NCI-H774 (cell line): ENCODE results near the gene ALDH1L2.
"Not testable (repeated sequence)": the region's sequence is repeated elsewhere in the genome, so short reads cannot be mapped to it uniquely, and the experiment has no call there.

ENCODE experiments used
- DNase-seq: peaks from one replicate; lab custom pipeline; 2025; lab: John Stamatoyannopoulos, UW

ALDH1L2 gene

DNA sequence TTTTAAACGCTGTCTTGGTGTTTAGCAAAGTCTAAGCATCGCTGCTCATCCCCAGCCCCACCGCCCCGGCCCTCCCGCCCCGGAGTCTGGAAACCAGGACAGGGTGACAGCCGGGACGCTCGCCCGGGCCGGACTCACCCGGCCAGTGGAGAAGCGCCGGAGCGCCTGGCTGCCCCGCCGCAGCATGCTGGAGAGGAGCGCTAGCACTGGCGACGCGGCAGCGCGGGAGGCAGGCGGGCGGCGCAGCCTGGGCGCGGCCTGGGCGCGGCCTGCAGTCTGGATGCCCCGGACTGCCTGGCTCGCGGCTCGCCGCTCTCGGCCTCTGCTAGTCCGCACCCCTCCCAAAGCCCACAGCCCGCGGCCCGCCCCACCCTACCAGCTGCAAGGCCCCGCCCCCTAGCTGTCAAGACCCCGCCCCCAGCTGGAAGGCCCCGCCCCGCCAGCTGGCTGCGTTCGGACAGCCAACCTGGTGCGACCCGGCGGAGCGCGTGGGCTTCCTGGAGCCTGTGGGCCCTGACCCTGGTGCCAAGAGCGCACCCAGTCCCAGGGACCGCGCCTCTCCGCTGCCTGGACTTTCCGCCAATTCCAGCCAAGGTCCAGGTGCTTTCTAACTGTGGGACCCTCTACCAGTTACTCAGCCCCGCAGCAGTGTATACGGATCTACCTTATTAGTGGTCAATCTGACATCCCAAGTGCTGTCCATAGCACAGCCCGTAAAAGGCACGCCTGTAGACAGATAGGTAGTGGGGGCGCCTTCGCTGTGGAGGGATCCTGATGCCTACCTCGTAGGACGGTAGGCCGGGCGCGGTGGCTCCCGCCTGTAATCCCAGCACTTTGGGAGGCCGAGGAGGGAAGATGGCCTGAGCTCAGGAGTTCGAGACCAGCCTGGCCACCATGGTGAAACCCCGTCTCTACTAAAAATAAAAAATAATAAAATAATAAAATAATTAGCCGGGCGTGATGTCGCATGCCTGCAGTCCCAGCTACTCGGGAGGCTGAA, at the start of gene ALDH1L2:
Gene ALDH1L2 (minus strand): TSS at position 208 of the 1,000 bp plus-strand sequence. CDS start 22 bp downstream, at position 186.
- peak; percentile 50 for DNase-seq

DNA sequence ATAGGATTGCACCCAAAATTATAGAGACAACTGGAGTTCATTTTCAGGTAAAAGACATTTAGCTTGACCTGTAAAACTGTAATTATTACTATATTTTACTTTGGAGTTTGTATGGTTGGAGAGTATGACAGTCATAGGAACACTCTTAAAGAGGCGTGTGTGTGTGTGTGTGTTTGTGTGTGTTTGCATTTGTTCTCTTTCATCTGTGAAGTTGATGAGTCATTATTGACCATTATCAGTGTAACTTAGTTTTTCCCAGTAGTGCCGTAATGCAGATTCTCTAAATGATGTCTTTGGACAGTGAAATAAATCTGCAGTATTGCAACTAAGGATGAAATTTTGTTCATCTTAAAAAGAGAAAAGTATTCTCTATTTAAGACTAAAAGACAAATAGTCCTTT, 36.3 kb upstream of the ALDH1L2 start:
- no peak for DNase-seq

DNA sequence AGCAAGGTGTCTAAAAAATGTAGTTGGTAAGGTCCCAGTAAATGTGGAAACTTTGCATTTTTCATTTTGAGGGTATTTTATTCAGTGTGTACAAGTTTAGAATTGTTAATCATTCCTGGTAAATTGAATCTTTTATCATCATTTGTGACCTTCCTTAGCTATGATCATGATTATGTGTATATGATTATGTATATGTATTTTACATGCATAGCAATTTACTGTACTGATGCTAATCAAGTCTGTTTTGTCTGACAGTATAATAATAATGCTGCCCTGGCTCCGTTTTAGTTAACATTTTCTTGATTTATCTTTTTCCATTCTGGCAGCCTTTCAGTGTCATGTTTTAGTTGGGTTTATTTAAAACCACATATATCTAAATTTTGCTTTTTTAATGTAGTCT, 32.7 kb upstream of the ALDH1L2 start:
- DNase-seq, result no peak

DNA sequence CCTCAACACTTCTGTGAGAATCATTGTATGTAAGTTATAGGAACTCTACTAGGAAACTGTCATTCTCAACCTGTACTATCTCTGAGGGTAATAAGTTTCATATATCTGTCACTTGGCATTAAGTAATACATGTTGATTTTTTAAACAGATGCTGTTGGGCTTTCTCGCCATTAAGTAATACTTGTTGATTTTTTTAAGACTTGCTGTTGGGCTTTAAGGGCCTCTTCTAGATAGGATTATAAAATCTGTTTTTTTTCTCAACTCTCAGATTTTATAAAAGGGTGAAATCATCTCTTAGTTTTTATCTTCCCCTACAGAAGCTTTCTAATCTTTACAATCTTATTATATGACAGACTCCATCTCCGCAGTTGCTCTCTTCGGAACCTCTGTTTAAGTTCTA, 28.8 kb upstream of the ALDH1L2 start:
- DNase-seq, result no peak

DNA sequence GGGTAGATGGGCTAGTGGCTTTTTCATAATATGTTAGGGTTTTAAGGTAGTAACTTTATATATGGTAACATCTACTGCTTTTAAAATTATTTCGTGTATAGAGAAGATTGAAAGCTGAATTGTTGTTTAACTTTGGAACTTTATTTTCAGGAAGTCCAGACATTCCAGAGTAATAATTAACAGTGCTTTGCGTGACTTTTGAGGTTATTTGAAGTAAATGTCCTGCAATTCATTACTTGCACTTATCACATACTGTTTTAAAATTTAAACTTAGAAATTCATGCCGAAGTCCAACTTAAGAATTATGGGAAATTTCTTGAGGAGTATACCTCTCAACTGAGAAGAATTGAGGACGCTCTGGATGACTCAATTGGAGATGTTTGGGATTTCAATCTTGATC, 26.6 kb upstream of the ALDH1L2 start:
- no peak for DNase-seq

DNA sequence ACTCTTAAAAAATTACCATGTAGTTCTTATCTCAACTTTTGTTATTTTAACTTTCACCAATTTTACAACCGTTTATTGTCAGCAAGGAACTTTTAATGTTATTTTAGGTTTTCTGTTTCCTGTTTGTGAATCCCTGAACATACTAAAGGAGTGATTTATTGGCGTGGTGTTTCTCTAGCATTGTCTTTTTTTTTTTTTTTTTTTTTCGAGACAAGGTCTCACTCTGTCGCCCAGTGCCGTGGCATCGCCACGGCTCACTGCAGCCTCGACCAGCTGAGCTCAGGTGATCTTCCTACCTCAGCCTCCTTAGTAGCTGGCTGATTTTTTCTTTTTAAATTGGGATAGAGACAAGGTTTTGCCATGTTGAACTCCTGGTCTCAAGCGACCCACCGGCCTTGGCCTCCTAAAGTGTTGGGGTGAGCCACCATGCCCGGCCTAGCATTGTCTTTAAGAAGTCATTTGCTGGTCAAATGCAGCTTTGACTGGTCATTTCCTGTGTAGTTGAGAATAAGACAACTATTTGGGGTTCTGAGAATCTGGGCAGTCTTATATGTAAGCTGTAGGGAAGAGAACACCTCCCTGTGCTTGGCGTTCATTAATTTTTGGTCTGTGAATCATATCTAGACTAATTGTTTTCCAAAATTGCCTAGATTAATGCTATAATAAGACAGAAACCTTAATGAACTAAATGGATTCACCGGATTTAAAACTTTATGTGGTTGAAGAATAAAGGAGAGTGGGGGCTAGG, 25.4 kb upstream of the ALDH1L2 start:
- DNase-seq, result no peak

DNA sequence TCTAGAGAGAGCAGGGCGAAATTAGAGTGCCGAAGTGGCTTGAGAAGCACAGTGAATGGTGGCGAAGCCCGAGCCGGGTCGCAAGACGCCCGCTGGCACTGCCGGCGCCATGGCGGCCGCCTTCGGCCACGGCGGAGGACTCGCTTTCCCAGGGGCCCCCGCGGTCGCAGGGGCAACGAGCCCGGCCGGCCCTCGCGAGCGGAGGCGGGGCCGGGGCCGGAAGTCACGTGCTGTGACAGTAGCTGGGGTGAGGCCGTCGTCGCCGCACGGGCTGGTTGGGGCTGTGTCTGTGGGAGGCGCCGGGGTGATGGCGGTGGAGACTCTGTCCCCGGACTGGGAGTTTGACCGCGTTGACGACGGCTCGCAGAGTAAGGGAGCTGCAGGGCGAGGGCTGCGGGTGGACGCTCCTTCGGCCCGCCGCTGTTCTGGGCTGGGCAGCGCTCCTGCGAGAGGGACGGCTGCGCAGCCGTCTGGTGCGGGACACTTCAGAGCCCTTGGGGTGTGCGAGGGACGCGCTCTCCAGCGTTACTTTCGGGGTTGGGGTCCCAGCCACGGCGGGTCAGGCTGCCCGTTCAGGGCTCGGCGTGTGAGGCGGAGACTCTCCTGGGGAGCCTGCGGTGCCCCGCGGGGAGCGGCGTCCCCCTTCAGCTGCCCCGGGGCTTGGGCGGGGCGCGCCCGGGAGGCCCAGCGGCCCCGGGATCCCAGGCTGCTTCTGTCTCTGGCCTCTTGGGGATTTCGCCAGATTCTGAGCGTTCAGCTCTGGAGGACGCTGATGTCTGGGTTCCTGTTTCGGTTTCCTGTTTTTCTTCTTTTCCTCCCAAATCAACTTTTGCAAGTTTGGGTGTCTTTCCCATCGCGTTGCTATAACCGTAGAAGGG, 23.5 kb upstream of the ALDH1L2 start, which contains the start of gene WASHC4:
Gene WASHC4 (plus strand): TSS at position 238 of the 878 bp plus-strand sequence. CDS start 70 bp downstream, at position 308.
- peak; percentile 96 for DNase-seq

DNA sequence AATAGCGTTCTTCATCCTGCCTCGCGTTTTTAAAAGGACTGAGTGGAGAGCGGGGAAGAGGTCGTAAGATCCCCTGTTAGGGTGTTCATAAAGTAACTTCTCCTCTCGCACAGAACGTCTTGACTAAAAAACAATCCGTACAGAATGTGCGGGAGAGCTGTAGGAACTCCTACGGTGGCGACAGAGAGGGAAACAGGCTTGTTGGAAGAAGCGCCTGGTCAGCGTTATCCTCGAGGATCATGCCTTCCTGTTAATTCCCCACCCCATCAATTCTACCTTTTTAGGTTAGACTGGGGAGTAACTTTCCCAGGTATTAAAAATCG, 22.9 kb upstream of the ALDH1L2 start:
- no peak for DNase-seq

DNA sequence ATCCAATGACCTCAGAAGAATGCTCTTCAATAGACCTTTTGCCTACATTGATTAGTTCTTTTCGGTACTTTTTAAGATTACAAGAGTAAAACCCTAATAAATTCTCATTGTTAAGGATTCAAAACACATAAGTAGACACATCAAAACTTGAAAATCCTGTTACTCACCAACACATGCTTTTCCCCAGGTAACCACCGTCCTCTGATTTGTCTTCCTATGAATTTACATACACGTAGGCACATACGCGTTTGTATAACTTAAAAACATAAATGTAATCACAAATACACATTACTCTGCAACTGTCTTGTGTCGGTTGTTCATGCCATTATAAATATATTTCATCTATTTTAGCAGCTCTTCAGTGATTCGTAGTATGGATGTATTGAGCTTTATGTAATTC, 22.4 kb upstream of the ALDH1L2 start:
- DNase-seq, result no peak

DNA sequence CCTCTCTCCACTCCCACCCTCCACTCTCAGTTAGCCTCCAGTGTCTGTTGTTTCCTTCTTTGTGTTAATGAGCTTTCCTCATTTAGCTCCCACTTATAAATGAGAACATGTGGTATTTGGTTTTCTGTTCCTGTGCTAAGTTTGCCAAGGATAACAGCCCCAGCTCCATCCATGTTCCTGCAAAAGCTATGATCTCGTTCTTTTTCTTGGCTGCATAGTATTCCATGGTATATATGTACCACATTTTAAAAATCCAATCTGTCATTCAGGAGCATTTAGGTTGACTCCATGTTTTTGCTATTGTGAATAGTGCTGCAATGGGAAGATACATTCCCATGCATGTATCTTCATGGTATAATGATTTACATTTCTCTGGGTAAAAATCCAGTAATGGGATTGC, 20.5 kb upstream of the ALDH1L2 start:
- DNase-seq, result no peak

DNA sequence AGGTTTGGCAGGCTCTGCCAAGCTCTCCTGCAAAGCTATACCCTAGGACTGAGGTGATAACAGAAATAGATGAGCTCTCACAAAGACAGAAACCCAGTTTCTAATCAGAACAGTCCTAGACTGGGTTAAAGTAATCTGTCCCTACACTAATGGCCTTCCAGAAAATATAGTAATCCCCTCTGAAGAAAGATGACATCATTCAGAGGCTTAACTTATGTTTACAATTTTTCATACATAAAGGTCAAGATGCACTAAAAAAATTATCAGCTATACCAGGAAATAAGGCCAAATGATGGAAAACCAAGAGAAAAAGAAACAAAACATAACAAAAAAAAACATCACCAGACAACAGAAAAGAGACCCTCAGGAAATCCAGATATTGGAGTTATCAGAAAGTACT, 18.4 kb upstream of the ALDH1L2 start:
- no peak for DNase-seq

DNA sequence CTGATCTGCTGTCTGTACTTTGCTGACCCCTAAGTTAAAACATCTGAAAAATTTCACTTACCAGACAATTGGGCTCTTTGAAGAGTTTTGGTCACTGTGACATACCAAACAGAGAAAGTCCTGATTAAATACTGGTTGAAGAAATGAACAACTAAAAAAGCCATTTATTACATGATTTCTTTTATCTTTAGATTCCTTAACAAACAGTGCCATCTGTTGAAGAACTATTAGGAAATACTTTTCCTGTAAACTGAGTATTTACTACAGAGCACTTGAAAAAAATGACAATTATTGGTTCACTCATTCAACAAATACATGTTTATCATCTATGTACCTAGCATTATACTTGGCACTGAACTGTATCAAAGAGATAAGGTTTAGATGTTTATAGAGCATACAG, 16.7 kb upstream of the ALDH1L2 start:
- no peak for DNase-seq

DNA sequence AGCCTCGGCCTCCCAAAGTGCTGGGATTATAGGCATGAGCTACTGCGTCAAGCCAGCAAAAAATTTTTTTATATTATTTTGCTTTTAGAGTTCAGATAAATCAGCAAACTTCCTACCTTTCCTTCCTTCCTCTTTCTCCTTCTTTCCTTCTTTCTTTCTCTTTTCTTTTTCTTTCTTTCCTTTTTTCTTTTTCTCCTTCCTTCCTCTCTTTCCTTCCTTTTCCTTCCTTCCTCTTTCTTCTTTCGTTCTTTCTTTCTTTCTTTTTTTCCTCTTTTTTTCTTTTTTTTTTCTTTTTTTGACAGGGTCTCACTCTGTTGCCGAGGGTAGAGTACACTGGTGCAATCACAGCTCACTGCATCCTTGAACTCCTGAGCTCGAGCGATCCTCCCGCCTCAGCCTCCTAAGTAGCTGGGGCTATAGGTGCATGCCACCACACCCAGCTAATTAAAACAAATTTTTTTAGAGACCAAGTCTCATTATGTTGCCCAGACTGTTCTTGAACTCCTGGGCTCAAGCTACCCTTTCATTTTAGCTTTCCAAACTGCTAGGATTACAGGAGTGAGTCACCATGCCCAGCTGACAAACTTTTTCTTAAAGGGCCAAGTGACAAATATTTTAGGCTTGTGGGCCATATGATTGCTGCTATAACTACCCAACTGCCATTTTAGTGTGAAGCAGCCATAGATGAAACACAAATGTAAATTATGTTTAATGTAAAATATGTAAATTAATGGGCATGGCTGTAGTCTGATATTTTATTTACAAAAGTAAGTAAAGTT, 16.1 kb upstream of the ALDH1L2 start:
- no peak for DNase-seq

DNA sequence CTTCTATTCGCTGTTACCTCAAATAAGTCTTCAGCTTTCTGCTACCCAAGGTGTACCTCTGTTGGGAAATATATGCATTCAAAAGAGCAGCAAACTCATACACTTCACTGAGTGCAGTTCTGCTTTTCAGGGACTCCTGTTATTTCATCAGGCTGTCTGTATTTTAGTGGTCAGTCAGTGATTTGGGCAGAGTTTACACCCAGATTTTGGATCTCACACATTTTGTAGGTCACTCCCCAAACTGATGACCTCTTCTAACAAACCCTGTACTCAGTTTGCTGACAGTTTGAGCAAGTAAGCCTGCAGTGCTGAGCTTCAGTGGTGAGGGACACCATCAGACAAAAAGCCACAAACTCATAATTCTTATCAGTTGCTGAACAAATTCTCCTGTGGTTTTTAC, 15.1 kb upstream of the ALDH1L2 start:
- DNase-seq, result no peak

DNA sequence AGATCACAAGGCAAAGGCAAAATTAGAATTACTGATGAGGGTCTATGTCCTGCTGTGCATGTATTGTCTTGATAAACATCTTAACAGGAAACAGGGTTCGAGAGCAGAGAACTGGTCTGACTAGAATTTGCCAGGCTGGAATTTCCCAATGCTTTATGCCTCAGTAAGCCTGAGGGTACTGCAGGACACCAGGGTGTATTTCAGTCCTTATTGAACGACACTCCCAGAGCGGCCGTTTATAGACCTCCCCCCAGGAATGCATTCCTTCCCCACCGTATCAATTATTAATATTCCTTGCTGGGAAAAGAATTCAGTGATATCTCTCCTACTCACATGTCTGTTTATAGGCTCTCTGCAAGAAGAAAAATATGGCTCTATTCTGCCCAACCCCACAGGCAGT, 11.1 kb upstream of the ALDH1L2 start:
- DNase-seq, result not testable (repeated sequence)

DNA sequence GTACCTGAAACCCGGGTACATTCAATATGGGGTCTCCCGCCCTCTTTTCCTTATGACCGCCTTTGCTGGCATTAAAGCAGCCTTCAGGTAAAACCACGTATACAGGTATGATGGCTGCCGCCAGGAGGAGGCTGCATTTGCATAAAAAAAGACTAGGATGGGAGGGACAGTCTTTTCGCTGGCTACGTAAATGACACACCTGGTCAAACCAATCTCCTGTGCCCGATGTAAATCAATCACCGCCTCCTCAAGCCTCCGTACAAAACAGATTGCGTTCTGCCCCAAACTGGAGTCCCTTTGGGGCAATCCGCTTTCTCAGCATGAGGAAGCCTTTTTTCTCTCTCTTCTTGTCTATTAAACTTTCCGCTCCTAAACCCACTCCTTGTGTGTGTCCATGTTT, 8.1 kb upstream of the ALDH1L2 start:
- peak; percentile 84 for DNase-seq

DNA sequence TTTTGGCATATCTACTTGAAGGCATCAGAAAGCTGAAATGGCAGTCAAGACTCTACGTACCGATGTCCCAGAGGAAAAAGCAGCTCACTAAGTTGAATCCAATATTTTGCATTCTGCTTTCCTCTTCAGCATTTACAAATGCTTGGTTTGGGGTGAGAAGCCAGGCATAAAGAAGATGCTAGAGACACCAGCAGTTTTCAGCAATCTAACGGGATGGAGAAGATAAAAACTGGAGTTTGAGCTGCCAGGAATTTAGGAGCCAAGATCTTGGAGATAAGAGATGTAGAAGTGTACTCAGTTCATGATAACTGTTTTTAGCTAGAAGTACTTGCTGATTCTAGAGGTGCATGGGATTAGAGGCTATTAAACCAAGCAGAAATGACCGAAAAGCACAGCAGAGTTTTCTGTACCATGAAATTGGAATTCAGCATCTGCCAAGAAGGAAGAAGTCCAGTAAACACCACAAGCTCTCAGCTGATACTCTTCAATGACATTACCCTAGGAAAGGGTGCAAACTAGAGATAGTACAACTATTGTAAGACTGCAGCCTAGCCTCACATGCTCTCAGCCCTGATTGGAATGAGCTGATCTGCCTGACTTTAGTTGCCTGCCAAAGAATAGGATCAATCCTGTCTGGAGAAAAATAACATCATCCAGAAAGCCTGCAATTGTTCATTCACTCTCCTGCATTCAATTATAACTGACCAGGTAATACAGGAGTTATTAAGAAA, 7.4 kb upstream of the ALDH1L2 start:
- DNase-seq, result no peak

DNA sequence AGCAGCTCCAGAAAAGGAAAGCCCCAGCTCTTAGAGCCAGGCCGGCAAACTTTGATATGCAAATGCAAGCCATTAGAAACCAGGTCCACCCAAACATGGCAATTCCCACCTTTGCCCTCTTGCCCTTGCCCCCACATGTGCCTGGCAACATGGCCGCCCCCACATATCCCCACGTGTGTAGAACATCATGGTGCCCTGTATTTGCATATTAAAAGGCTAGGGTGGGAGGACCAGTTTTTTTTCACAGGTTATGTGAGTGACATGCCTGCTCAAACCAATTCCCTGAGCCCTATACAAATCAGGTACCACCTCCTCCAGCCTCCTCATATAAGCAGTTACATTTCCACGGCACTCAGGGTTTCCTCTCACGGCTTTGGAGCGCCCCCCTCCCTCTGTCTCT, 6.1 kb upstream of the ALDH1L2 start:
- DNase-seq, result no peak

DNA sequence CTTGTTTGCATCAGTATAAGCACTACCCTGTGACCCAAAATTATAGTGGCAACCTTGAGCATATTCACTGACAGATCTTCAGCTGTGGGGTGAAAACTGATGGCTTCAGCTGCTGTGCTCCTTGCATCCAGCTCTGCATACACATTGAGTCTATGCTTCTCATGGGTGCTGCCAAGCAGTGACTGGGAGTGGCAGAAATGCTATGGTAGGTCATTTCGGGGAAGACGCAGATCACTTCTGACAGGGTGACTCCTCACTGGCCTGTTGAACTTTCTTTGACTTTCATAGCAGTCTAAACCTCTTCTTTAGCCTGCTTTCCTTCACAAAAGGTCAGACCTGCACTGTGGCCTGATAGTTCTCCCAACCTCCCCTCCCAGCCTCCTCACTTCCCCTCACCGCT, 5.6 kb upstream of the ALDH1L2 start:
- DNase-seq, result no peak

DNA sequence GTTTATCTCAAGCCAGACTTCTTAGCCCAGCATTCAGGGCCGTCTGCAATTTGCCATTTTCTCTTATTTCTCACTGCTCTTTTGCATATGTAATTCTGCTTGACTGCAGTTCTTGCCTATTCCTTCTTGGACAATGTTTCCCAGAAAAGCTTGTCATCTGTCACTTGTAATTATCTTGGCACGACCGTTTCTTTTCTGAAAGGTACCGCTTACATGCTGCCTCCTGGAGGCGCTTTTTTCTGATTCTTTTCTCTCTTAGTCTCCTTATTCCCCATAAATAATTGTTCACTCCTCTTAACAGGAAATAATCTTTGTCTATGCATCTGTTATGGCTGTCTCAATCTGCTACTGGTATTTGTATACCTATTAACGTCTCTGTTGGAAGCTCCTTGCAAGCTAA, 1.2 kb upstream of the ALDH1L2 start:
- no peak for DNase-seq
